ENCODE results near the gene SPINT2.

The SPINT2 gene

DNA sequence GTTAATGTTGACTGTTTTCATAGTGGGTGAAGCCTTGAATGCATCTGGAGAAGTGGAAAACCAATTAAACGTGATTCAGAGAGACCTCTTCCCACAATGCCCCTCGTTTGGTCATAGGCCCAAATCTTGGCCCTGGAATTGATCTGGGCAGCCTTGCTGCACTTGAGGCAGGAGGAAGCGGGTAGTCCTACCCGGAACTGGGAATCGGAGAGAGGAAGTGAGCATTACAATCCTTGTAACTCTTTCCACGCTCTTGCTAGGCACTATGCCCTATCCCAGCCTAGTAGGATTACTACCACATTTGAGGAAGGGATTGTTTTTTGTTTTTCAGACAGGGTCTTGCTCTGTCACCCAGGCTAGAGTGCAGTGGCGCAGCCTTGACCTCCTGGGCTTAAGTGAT is 58.9 kb downstream of the SPINT2 start:
- Histone ChIP-seq H3K27me3 (ENCODE audit: insufficient read depth, low read length) (no peaks in the 10 kb centered on the region; the same call in 1 of the 2 replicates), H3K79me2 (ENCODE audit: insufficient read depth, low read length) (no peaks in the 10 kb centered on the region), H3K4me2 (ENCODE audit: low read length) (no peak overlapping the region), H3K9me3 (ENCODE audit: low read length) (no peaks in the 10 kb centered on the region), H3K36me3 (ENCODE audit: insufficient read depth, low read length) (no peaks in the 10 kb centered on the region), H3F3A (ENCODE audit: insufficient read depth, low read length) (no peaks in the 10 kb centered on the region), H3K27ac (ENCODE audit: low read depth, low read length, poor library complexity, severe bottlenecking) (no peak overlapping the region), H3K9ac (ENCODE audit: low read length) (no peak overlapping the region), H3K9me2 (ENCODE audit: low read depth, low read length) (no peaks in the 10 kb centered on the region), H3K4me1 (ENCODE audit: insufficient read depth, low read length, severe bottlenecking) (peaks cover 14% of the 10 kb centered on the region), H3K4me3 (ENCODE audit: low read depth, low read length, poor library complexity, severe bottlenecking) (no peak overlapping the region), H2AFZ (ENCODE audit: low read length) (no peak overlapping the region), H4K20me1 (ENCODE audit: insufficient read depth, low read length) (no peaks in the 10 kb centered on the region)
- TF ChIP-seq, protein P1, sequence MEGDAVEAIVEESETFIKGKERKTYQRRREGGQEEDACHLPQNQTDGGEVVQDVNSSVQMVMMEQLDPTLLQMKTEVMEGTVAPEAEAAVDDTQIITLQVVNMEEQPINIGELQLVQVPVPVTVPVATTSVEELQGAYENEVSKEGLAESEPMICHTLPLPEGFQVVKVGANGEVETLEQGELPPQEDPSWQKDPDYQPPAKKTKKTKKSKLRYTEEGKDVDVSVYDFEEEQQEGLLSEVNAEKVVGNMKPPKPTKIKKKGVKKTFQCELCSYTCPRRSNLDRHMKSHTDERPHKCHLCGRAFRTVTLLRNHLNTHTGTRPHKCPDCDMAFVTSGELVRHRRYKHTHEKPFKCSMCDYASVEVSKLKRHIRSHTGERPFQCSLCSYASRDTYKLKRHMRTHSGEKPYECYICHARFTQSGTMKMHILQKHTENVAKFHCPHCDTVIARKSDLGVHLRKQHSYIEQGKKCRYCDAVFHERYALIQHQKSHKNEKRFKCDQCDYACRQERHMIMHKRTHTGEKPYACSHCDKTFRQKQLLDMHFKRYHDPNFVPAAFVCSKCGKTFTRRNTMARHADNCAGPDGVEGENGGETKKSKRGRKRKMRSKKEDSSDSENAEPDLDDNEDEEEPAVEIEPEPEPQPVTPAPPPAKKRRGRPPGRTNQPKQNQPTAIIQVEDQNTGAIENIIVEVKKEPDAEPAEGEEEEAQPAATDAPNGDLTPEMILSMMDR (IDR thresholded peaks at IDR 0.05; ENCODE audit: low read length): no peak
- TF ChIP-seq EZH2 (IDR thresholded peaks at IDR 0.05; ENCODE audit: borderline replicate concordance, low read length): no peak

DNA sequence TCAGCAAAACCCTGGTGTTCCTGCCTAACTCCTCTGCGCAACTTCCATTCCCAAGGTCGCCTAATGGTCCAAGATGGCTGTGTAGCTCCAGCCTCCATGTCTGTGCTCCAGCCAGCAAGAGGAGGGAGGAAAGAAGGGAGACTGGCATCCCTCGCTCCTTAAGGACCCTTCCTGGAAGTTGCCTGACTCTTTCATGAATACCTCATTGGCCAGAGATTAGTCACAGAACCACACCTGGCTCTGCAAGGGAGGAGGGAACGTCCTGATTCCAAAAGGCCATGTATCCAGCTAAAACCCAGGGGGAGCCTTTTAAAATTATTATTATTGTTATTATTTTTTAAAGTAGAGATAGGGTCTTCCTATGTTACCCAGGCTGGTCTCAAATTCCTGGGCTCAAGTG is 60.1 kb downstream of the SPINT2 start:
- Histone ChIP-seq H2AFZ (ENCODE audit: low read length) (no peak overlapping the region), H4K20me1 (ENCODE audit: insufficient read depth, low read length) (no peaks in the 10 kb centered on the region), H3K4me3 (ENCODE audit: low read depth, low read length, poor library complexity, severe bottlenecking) (no peak overlapping the region), H3K79me2 (ENCODE audit: insufficient read depth, low read length) (no peaks in the 10 kb centered on the region), H3K36me3 (ENCODE audit: insufficient read depth, low read length) (no peaks in the 10 kb centered on the region; the same call in 1 of the 2 replicates), H3K4me1 (ENCODE audit: insufficient read depth, low read length, severe bottlenecking) (peaks cover 9% of the 10 kb centered on the region), H3K27ac (ENCODE audit: low read depth, low read length, poor library complexity, severe bottlenecking) (no peak overlapping the region), H3K27me3 (ENCODE audit: insufficient read depth, low read length) (no peaks in the 10 kb centered on the region), H3K9ac (ENCODE audit: low read length) (no peak overlapping the region), H3K9me3 (ENCODE audit: low read length) (no peaks in the 10 kb centered on the region), H3K4me2 (ENCODE audit: low read length) (no peak overlapping the region), H3F3A (ENCODE audit: insufficient read depth, low read length) (no peaks in the 10 kb centered on the region), H3K9me2 (ENCODE audit: low read depth, low read length) (no peaks in the 10 kb centered on the region)
- TF ChIP-seq, protein P1 (IDR thresholded peaks at IDR 0.05; ENCODE audit: low read length): no peak

DNA sequence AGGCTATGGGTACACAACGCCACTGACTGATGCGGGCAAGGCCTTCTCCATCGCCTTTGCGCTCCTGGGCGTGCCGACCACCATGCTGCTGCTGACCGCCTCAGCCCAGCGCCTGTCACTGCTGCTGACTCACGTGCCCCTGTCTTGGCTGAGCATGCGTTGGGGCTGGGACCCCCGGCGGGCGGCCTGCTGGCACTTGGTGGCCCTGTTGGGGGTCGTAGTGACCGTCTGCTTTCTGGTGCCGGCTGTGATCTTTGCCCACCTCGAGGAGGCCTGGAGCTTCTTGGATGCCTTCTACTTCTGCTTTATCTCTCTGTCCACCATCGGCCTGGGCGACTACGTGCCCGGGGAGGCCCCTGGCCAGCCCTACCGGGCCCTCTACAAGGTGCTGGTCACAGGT is 62.2 kb downstream of the SPINT2 start:
- Histone ChIP-seq H3K9me3 (ENCODE audit: low read length) (no peaks in the 10 kb centered on the region), H3K4me2 (ENCODE audit: low read length) (no peak overlapping the region), H4K20me1 (ENCODE audit: insufficient read depth, low read length) (no peaks in the 10 kb centered on the region), H3K9ac (ENCODE audit: low read length) (no peak overlapping the region), H3K4me1 (ENCODE audit: insufficient read depth, low read length, severe bottlenecking) (no peaks in the 10 kb centered on the region), H3K4me3 (ENCODE audit: low read depth, low read length, poor library complexity, severe bottlenecking) (no peak overlapping the region), H3F3A (ENCODE audit: insufficient read depth, low read length) (no peaks in the 10 kb centered on the region), H2AFZ (ENCODE audit: low read length) (no peak overlapping the region), H3K9me2 (ENCODE audit: low read depth, low read length) (no peaks in the 10 kb centered on the region), H3K27me3 (ENCODE audit: insufficient read depth, low read length) (no peaks in the 10 kb centered on the region), H3K36me3 (ENCODE audit: insufficient read depth, low read length) (no peaks in the 10 kb centered on the region; the same call in 1 of the 2 replicates), H3K27ac (ENCODE audit: low read depth, low read length, poor library complexity, severe bottlenecking) (no peak overlapping the region), H3K79me2 (ENCODE audit: insufficient read depth, low read length) (no peaks in the 10 kb centered on the region)
- no peak for TF ChIP-seq EZH2 (IDR thresholded peaks at IDR 0.05; ENCODE audit: borderline replicate concordance, low read length)
- TF ChIP-seq, protein P1 (IDR thresholded peaks at IDR 0.05; ENCODE audit: low read length): no peak

Data from OCI-LY1 (cell line).